CD4-positive, alpha-beta T cell (primary cell): ENCODE measurements around the gene GPNMB. TPM values are rescaled to one million over a fixed set of nuclear protein-coding genes. Genes with fewer than 3 reads are reported as not detected.

ENCODE experiments used
- ATAC-seq: fragments of 200-7000 bp; cut with Tn5 transposase; one replicate; pipeline ENCODE4 v1.10.0; 2022; ENCODE audit warnings: mild to moderate bottlenecking; ENCODE audit not compliant: poor library complexity
- CTCF ChIA-PET: fragments of 350-600 bp; sonication (Branson Sonifier 250); formaldehyde crosslinking; loops from one replicate; lab custom pipeline; 2021; ENCODE audit warnings: antibody characterized with exemption, inconsistent platforms; lab: Charles Lee
- POLR2A ChIA-PET: fragments of 350-600 bp; sonication (Branson Sonifier 250); formaldehyde crosslinking; loops from one replicate; lab custom pipeline; 2021; ENCODE audit warnings: antibody characterized with exemption, inconsistent platforms; lab: Charles Lee
- DNase-seq, 14 experiments: peaks; one replicate each; pipeline ENCODE4 v3.0.0-alpha.2; 2013 to 2020; ENCODE audit warnings: mixed read lengths in 2 of 14
- H3K27ac ChIP-seq, 2 donors: one replicate each; pipeline versions ENCODE4 v1.5.1 to v1.7.0; 2013; ENCODE audit warnings: low read length in 2 of 2, low read depth in 1 of 2, mild to moderate bottlenecking in 1 of 2
- H3K27me3 ChIP-seq, 2 experiments: 1 replicate in 1 of 2; 2 replicates in 1 of 2; pipeline versions ENCODE4 v1.6.1 to v1.7.0; 2013; ENCODE audit warnings: low read length in 2 of 2, control low read depth in 1 of 2, mild to moderate bottlenecking in 1 of 2, moderate library complexity in 1 of 2; ENCODE audit not compliant: insufficient read depth in 2 of 2, control insufficient read depth in 1 of 2
- H3K36me3 ChIP-seq: one replicate; pipeline ENCODE4 v1.6.1; 2013; ENCODE audit warnings: low read length, control low read depth; ENCODE audit not compliant: insufficient read depth
- H3K4me1 ChIP-seq: one replicate; pipeline ENCODE4 v1.6.1; 2013; ENCODE audit warnings: low read length, control low read depth; ENCODE audit not compliant: insufficient read depth
- H3K4me3 ChIP-seq: one replicate; pipeline ENCODE4 v1.5.1; 2013; ENCODE audit warnings: mild to moderate bottlenecking, low read length, moderate library complexity
- H3K9me3 ChIP-seq, 2 experiments: 1 replicate in 1 of 2; 2 replicates in 1 of 2; pipeline versions ENCODE4 v1.6.1 to v1.7.0; 2013; ENCODE audit warnings: low read length in 2 of 2, mild to moderate bottlenecking in 2 of 2, control low read depth in 1 of 2, moderate library complexity in 1 of 2; ENCODE audit not compliant: control insufficient read depth in 1 of 2, insufficient read depth in 1 of 2
- H3K27ac Mint-ChIP-seq: one replicate; pipeline ENCODE4 v1.8.0; 2020; ENCODE audit warnings: mixed read lengths
- H3K27me3 Mint-ChIP-seq: one replicate; pipeline ENCODE4 v1.8.0; 2021; ENCODE audit warnings: mixed read lengths
- H3K36me3 Mint-ChIP-seq: one replicate; pipeline ENCODE4 v1.8.0; 2021; ENCODE audit warnings: low read depth, mixed read lengths
- H3K4me1 Mint-ChIP-seq: one replicate; pipeline ENCODE4 v1.8.0; 2021; ENCODE audit warnings: low read depth, mixed read lengths
- H3K4me3 Mint-ChIP-seq: one replicate; pipeline ENCODE4 v1.8.0; 2020; ENCODE audit warnings: mild to moderate bottlenecking, mixed read lengths
- H3K9me3 Mint-ChIP-seq: one replicate; pipeline ENCODE4 v1.8.0; 2020; ENCODE audit warnings: mixed read lengths
- intact Hi-C, 2 experiments: fragments of 100-400 bp; cut with DNase I in 1 of 2; cut with micrococcal nuclease in 1 of 2; formaldehyde crosslinking; loops; one replicate each; pipeline versions ENCODE4 v1.15.1 to v1.9.0; 2023 to 2025; cut with DNase I, micrococcal nuclease
- total RNA-seq, 174 experiments: library from RNA in 2 of 174; stranded (reverse) in 2 of 174; gene quantifications; one replicate each; pipeline ENCODE4 v1.2.3 and lab custom pipeline; 2021 to 2026
- TF ChIP-seq, protein P1 (sequence below): fragments of 200-600 bp; IDR thresholded peaks from one replicate; pipeline ENCODE4 v1.8.0; 2022; ENCODE audit warnings: antibody characterized with exemption, mild to moderate bottlenecking

GPNMB gene
- total RNA-seq, 2 experiments from 2014 or later: not detected

DNA sequence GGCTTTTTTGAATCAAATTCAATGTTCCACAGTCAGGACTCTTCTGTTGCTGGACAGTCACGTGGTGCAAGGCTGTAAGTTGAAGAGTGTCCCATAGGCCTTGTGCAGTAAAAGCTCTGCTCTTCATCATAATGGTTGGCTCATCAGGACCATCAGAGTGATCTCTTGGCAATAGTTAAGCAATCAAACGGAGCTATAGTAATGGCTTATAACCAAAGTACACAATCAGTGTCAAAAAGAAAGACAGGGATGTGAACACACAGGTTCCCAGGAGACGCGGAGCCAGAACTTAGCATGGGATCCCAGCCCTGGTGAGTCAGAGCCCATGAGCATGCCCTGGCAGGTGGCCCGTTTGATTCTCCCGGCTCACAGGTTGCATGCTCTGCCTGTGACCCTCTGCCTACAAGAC, 10.8 kb upstream of the GPNMB start:
- no peaks in the 10 kb centered on the region for H3K36me3 ChIP-seq
- H3K4me3 Mint-ChIP-seq: no peak overlapping the region
- peaks cover 3% of the 10 kb centered on the region for H3K4me1 ChIP-seq
- H3K36me3 Mint-ChIP-seq: no peaks in the 10 kb centered on the region
- ChIA-PET CTCF (no interaction called here), POLR2A (no interaction called here)
- no peak overlapping the region for H3K27ac Mint-ChIP-seq
- TF ChIP-seq, protein P1, sequence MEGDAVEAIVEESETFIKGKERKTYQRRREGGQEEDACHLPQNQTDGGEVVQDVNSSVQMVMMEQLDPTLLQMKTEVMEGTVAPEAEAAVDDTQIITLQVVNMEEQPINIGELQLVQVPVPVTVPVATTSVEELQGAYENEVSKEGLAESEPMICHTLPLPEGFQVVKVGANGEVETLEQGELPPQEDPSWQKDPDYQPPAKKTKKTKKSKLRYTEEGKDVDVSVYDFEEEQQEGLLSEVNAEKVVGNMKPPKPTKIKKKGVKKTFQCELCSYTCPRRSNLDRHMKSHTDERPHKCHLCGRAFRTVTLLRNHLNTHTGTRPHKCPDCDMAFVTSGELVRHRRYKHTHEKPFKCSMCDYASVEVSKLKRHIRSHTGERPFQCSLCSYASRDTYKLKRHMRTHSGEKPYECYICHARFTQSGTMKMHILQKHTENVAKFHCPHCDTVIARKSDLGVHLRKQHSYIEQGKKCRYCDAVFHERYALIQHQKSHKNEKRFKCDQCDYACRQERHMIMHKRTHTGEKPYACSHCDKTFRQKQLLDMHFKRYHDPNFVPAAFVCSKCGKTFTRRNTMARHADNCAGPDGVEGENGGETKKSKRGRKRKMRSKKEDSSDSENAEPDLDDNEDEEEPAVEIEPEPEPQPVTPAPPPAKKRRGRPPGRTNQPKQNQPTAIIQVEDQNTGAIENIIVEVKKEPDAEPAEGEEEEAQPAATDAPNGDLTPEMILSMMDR: no peak
- no peaks in the 10 kb centered on the region for H3K27me3 ChIP-seq
- no peaks in the 10 kb centered on the region for H3K9me3 Mint-ChIP-seq
- no peak overlapping the region for H3K4me3 ChIP-seq
- intact Hi-C loops: no loop called here
- H3K27me3 Mint-ChIP-seq: no peaks in the 10 kb centered on the region
- H3K9me3 ChIP-seq: no peaks in the 10 kb centered on the region
- DNase-seq (no peak), ATAC-seq (no peak)
- no peaks in the 10 kb centered on the region for H3K4me1 Mint-ChIP-seq
- H3K27ac ChIP-seq: no peak overlapping the region

DNA sequence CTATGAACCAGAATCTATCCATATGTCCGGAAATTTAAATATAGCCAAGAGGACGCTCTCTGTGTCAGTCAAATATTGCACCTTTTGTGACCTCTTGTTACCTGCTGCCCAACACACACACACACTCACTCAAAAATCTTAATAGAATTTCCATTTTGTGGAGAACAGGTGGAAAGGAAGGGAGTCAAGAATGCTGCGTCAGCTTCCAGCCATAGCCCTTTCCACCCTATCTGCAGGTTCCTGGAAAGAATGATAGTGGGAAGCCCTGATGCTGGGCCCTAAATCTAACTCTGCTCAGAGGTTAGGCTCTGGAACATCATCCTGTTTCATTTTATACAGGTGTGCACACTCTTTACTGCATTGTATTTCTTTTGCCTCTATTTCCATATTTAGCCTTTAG, 9.6 kb upstream of the GPNMB start:
- H3K4me3 Mint-ChIP-seq: no peak overlapping the region
- ChIA-PET CTCF (no interaction called here), POLR2A (no interaction called here)
- H3K27ac ChIP-seq: no peak overlapping the region
- intact Hi-C loops: no loop called here
- H3K9me3 Mint-ChIP-seq: no peaks in the 10 kb centered on the region
- no peaks in the 10 kb centered on the region for H3K4me1 Mint-ChIP-seq
- H3K27ac Mint-ChIP-seq: no peak overlapping the region
- no peaks in the 10 kb centered on the region for H3K27me3 ChIP-seq
- ATAC-seq (no peak), DNase-seq (no peak)
- no peaks in the 10 kb centered on the region for H3K27me3 Mint-ChIP-seq
- H3K36me3 Mint-ChIP-seq: no peaks in the 10 kb centered on the region
- H3K4me1 ChIP-seq: peaks cover 3% of the 10 kb centered on the region
- H3K4me3 ChIP-seq: no peak overlapping the region
- TF ChIP-seq, protein P1: no peak
- H3K9me3 ChIP-seq: no peaks in the 10 kb centered on the region
- H3K36me3 ChIP-seq: no peaks in the 10 kb centered on the region

DNA sequence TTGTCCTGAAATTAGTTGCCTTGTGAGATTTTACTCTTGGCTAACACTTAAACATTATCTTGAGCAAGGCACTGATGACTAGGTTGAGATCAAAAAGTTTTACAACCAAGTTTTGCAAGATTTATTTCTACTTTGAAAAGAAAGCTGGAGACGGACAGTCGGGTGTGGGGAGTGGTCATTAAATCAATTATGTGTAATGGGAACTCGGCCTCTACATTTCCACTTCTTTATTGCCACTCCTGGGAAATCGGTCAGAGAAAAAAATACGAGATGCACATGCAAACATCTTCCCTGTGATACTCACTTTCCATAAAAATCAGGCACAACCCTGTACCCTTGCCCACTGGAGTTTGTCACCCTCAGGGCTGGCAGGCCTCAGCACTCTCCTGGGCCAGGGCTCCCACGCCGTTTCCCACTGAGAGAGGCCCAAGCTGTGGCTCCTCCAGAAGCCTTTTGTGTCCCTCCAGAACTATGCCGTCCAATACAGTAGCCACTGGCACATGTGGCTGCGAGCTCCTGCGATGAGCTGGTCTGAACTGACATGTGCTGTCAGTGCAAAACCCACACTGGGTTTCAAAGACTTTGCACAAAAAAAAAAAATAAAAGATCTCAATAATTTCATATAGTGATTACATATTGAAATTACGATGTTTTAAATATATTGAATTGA, 7.5 kb upstream of the GPNMB start:
- H3K27me3 ChIP-seq: peaks cover 0 to 2% of the 10 kb centered on the region in 2 experiments
- DNase-seq: no peak
- Mint-ChIP-seq H3K4me3 (no peak overlapping the region), H3K27ac (no peak overlapping the region), H3K4me1 (no peaks in the 10 kb centered on the region), H3K36me3 (no peaks in the 10 kb centered on the region), H3K27me3 (peaks cover 3% of the 10 kb centered on the region), H3K9me3 (no peaks in the 10 kb centered on the region)
- intact Hi-C loops: no loop called here
- no peaks in the 10 kb centered on the region for H3K9me3 ChIP-seq
- H3K27ac ChIP-seq: no peak overlapping the region
- H3K36me3 ChIP-seq: no peaks in the 10 kb centered on the region
- H3K4me3 ChIP-seq: no peak overlapping the region
- ChIA-PET POLR2A (no interaction called here), CTCF (no interaction called here)
- ATAC-seq: no peak
- no peaks in the 10 kb centered on the region for H3K4me1 ChIP-seq
- TF ChIP-seq, protein P1: no peak
